IMR-90 (cell line): ENCODE measurements around the gene NOTO. TPM values are rescaled to one million over a fixed set of nuclear protein-coding genes. Genes with fewer than 3 reads are reported as not detected.
A peak's percentile ranks its signal among the peaks of the same experiment; 100 is the strongest.

Experiments used
- ATAC-seq: fragments of 200-7000 bp; cut with Tn5 transposase; 2 replicates; pipeline ENCODE4 v1.9.1; 2020; ENCODE audit warnings: low read depth, mild to moderate bottlenecking, moderate library complexity
- BruUV-seq: library from RNA; stranded (reverse); fragments of 400-500 nt; replicated peaks from 2 replicates; lab custom pipeline; 2021; lab: Mats Ljungman, UMichigan
- CTCF ChIA-PET: fragments of 300-600 bp; formaldehyde crosslinking; extraction: SDS; loops from one replicate; lab custom pipeline; 2021; ENCODE audit warnings: antibody characterized with exemption; lab: Yijun Ruan, JAX
- POLR2A ChIA-PET: fragments of 300-600 bp; sonication (Branson Sonifier 250); formaldehyde crosslinking; loops from one replicate; lab custom pipeline; 2022; ENCODE audit warnings: antibody characterized with exemption; ENCODE audit not compliant: unreplicated experiment; lab: Charles Lee
- DNase-seq: peaks from one replicate; pipeline ENCODE4 v3.0.0; 2013
- H2AFZ ChIP-seq: replicated peaks from 2 replicates; pipeline ENCODE3; 2013; ENCODE audit warnings: low read length, mild to moderate bottlenecking; ENCODE audit not compliant: poor library complexity
- H2AK5ac ChIP-seq: 2 replicates; pipeline ENCODE4 v1.6.1; 2013; ENCODE audit warnings: low read depth, low read length, inconsistent platforms
- H2AK9ac ChIP-seq: replicated peaks from 2 replicates; pipeline ENCODE3; 2013; ENCODE audit warnings: mild to moderate bottlenecking, low read depth, low read length, moderate library complexity; ENCODE audit not compliant: poor library complexity
- H2BK120ac ChIP-seq: 2 replicates; pipeline ENCODE4 v1.6.1; 2013; ENCODE audit warnings: low read depth, low read length, inconsistent platforms
- H2BK15ac ChIP-seq: 3 replicates; pipeline ENCODE4 v1.6.1; 2013; ENCODE audit warnings: low read depth, low read length, inconsistent platforms
- H2BK20ac ChIP-seq: 2 replicates; pipeline ENCODE4 v1.6.1; 2013; ENCODE audit warnings: low read depth, mild to moderate bottlenecking, inconsistent platforms, low read length, moderate library complexity
- H2BK5ac ChIP-seq: 2 replicates; pipeline ENCODE4 v1.6.1; 2013; ENCODE audit warnings: mild to moderate bottlenecking, low read depth, low read length, inconsistent platforms; ENCODE audit not compliant: poor library complexity, severe bottlenecking
- H3K14ac ChIP-seq: replicated peaks from 2 replicates; pipeline ENCODE4 v1.6.1; 2013; ENCODE audit warnings: low read depth, low read length, inconsistent platforms
- H3K18ac ChIP-seq: 2 replicates; pipeline ENCODE4 v1.6.1; 2013; ENCODE audit warnings: low read depth, low read length, control low read depth
- H3K23ac ChIP-seq: 2 replicates; pipeline ENCODE4 v1.6.1; 2013; ENCODE audit warnings: low read depth, low read length, inconsistent platforms
- H3K27ac ChIP-seq: 2 replicates; pipeline ENCODE4 v1.5.1; 2013; ENCODE audit warnings: mild to moderate bottlenecking, control low read depth, low read length; ENCODE audit not compliant: insufficient read depth
- H3K27me3 ChIP-seq: 2 replicates; pipeline ENCODE4 v1.6.1; 2013; ENCODE audit warnings: low read length; ENCODE audit not compliant: control insufficient read depth, insufficient read depth
- H3K36me3 ChIP-seq: 2 replicates; pipeline ENCODE4 v1.6.1; 2013; ENCODE audit warnings: low read length, mixed read lengths; ENCODE audit not compliant: control insufficient read depth, insufficient read depth
- H3K4ac ChIP-seq: 2 replicates; pipeline ENCODE4 v1.6.1; 2013; ENCODE audit warnings: low read depth, low read length, inconsistent platforms
- H3K4me1 ChIP-seq: 2 replicates; pipeline ENCODE4 v1.6.1; 2013; ENCODE audit warnings: low read length, mixed read lengths; ENCODE audit not compliant: control insufficient read depth, insufficient read depth
- H3K4me2 ChIP-seq: 2 replicates; pipeline ENCODE4 v1.6.1; 2013; ENCODE audit warnings: low read depth, mild to moderate bottlenecking, control low read depth, low read length, moderate library complexity
- H3K4me3 ChIP-seq: 2 replicates; pipeline ENCODE4 v1.5.1; 2013; ENCODE audit warnings: low read depth, mild to moderate bottlenecking, control low read depth, low read length, moderate library complexity; ENCODE audit not compliant: insufficient read depth
- H3K56ac ChIP-seq: 2 replicates; pipeline ENCODE4 v1.6.1; 2013; ENCODE audit warnings: low read length, inconsistent platforms; ENCODE audit not compliant: insufficient read depth; ENCODE audit errors: extremely low read depth
- H3K79me1 ChIP-seq, 2 experiments: 2 replicates each; pipeline ENCODE4 v1.6.1; 2013; ENCODE audit warnings: low read length in 2 of 2, inconsistent platforms in 1 of 2, low read depth in 1 of 2
- H3K9ac ChIP-seq: 2 replicates; pipeline ENCODE4 v1.6.1; 2013; ENCODE audit warnings: low read depth, low read length, control low read depth
- H3K9me1 ChIP-seq: 2 replicates; pipeline ENCODE4 v1.6.1; 2013; ENCODE audit warnings: low read length, inconsistent platforms; ENCODE audit not compliant: insufficient read depth
- H3K9me3 ChIP-seq: 2 replicates; pipeline ENCODE4 v1.6.1; 2013; ENCODE audit warnings: low read length; ENCODE audit not compliant: control insufficient read depth, insufficient read depth
- H4K20me1 ChIP-seq: 2 replicates; pipeline ENCODE4 v1.6.1; 2013; ENCODE audit warnings: low read length, inconsistent platforms; ENCODE audit not compliant: insufficient read depth
- H4K5ac ChIP-seq: 2 replicates; pipeline ENCODE4 v1.6.1; 2013; ENCODE audit warnings: mild to moderate bottlenecking, low read depth, low read length, control low read depth
- H4K8ac ChIP-seq, 2 experiments: 2 replicates each; pipeline ENCODE4 v1.6.1; 2013; ENCODE audit warnings: low read depth in 2 of 2, low read length in 2 of 2, control low read depth in 1 of 2, inconsistent platforms in 1 of 2
- H4K91ac ChIP-seq: 2 replicates; pipeline ENCODE4 v1.6.1; 2013; ENCODE audit warnings: low read depth, low read length, inconsistent platforms; ENCODE audit not compliant: insufficient read depth
- BHLHE40 ChIP-seq: fragments of 150-350 bp; IDR thresholded peaks from 2 replicates; pipeline ENCODE4 v1.6.1; 2016; ENCODE audit warnings: mild to moderate bottlenecking, low read depth, low read length
- CEBPB ChIP-seq: IDR thresholded peaks from 2 replicates; pipeline ENCODE4 v1.6.1; 2012; ENCODE audit warnings: low read depth, low read length, improper control_type of control experiment
- FOS ChIP-seq: fragments of 150-350 bp; IDR thresholded peaks from 2 replicates; pipeline ENCODE4 v1.6.1; 2016; ENCODE audit warnings: low read depth, low read length
- MAZ ChIP-seq: IDR thresholded peaks from 2 replicates; pipeline ENCODE4 v1.6.1; 2012; ENCODE audit warnings: low read depth, mild to moderate bottlenecking, low read length, improper control_type of control experiment, moderate library complexity, borderline replicate concordance
- MXI1 ChIP-seq: IDR thresholded peaks from 2 replicates; pipeline ENCODE4 v1.6.1; 2012; ENCODE audit warnings: low read depth, mild to moderate bottlenecking, low read length, moderate library complexity, borderline replicate concordance
- NFE2L2 ChIP-seq: fragments of 150-350 bp; IDR thresholded peaks from 2 replicates; pipeline ENCODE4 v1.6.1; 2016; ENCODE audit warnings: low read depth, mild to moderate bottlenecking, low read length
- POLR2A ChIP-seq: IDR thresholded peaks from 2 replicates; pipeline ENCODE4 v1.6.1; 2012; ENCODE audit warnings: mild to moderate bottlenecking, low read depth, low read length
- RAD21 ChIP-seq: IDR thresholded peaks from 2 replicates; pipeline ENCODE4 v1.6.1; 2012; ENCODE audit warnings: low read length, improper control_type of control experiment
- RCOR1 ChIP-seq: IDR thresholded peaks from 2 replicates; pipeline ENCODE4 v1.6.1; 2012; ENCODE audit warnings: mild to moderate bottlenecking, low read length, improper control_type of control experiment; ENCODE audit not compliant: insufficient replicate concordance
- RFX5 ChIP-seq: IDR thresholded peaks from 2 replicates; pipeline ENCODE4 v1.8.0; 2012; ENCODE audit warnings: low read depth, mild to moderate bottlenecking, low read length, moderate library complexity
- WGBS, 2 experiments: methylation state at CpG; one replicate each; pipeline versions ENCODE4 v1.1.5 to v1.1.7; 2013; ENCODE audit warnings: missing lambda C conversion rate in 2 of 2; ENCODE audit not compliant: insufficient read length in 1 of 2; ENCODE audit errors: extremely low coverage in 2 of 2; 5-methylcytosine and 5-hydroxymethylcytosine counted together
- dilution Hi-C: fragments of 300-500 bp; cut with HindIII; formaldehyde crosslinking; loops from one replicate; pipeline ENCODE4 v1.14.3; 2018; ENCODE audit warnings: low sequenced_read_pairs; ENCODE audit not compliant: unreplicated experiment
- in situ Hi-C: fragments of 300-500 bp; cut with MboI; formaldehyde crosslinking; loops from 3 replicates; pipeline ENCODE4 v1.14.3; 2019; ENCODE audit warnings: low sequenced_read_pairs, inconsistent platforms, mixed read lengths
- intact Hi-C: fragments of 100-400 bp; cut with micrococcal nuclease; formaldehyde crosslinking; loops from 2 replicates; pipeline ENCODE4 v1.10.0; 2022
- polyA plus RNA-seq, 3 experiments: library from polyadenylated mRNA; depleted of rRNA; stranded (reverse); fragments of >200 nt; gene quantifications; 2 replicates each; pipeline ENCODE4 v1.2.3, GENCODE V29; 2012; ENCODE audit warnings: low replicate concordance in 1 of 3
- total RNA-seq: library from RNA; depleted of rRNA; stranded (reverse); fragments of >200 nt; gene quantifications from 2 replicates; pipeline ENCODE4 v1.2.3, GENCODE V29; 2012
- TF ChIP-seq, protein P1 (sequence below): fragments of 150-350 bp; IDR thresholded peaks from 2 replicates; pipeline ENCODE4 v1.6.1; 2017; ENCODE audit warnings: mild to moderate bottlenecking, antibody characterized with exemption, low read length, low read depth
- TF ChIP-seq, protein P2 (sequence below): conservative IDR thresholded peaks from 2 replicates; pipeline ENCODE4 v1.5.1; 2012; ENCODE audit warnings: mild to moderate bottlenecking, low read depth, low read length, improper control_type of control experiment
- TF ChIP-seq, protein P3 (sequence below): fragments of 150-350 bp; IDR thresholded peaks from 2 replicates; pipeline ENCODE4 v1.6.1; 2016; ENCODE audit warnings: low read depth, mild to moderate bottlenecking, low read length, moderate library complexity, borderline replicate concordance

Gene NOTO
- total and polyA plus RNA-seq, 2 of the 4 experiments (the other 2 are of a cell fraction) = not detected

DNA sequence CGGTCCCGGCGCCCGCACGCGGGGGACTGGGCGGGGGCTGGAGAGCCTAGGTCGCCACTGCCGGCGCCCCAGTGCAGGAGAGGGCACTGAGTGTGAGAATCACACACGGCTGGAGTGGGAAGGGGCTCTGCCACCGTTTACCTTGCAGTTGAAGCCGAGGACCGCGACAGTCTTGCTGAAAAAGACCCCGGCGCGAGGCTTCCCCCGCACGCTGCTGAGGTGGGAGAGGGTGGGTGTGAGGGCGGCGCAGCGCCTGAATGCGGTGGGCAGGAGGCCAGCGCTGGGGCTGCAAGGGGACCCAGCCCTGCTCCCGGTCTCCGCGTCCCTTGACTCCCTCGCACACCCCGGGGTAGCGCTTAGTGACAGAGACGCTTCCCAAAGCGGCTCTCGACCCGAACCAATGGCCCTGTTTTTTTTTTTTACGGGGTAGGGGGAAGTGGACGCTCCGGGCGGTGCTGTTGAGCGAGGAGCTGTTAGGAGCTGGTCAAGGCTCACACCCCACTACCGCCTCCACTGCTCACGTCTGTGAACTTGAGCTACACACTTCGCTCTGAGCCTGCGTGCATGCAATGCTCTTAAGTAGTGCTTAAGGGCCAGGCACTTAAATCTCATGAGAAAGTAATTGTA, 794 bp downstream of the NOTO start:
- no peak overlapping the region for H3K56ac ChIP-seq
- WGBS, 2 experiments = 0% methylated on average over 3 of the region's 44 CpGs; no CpG with 5 or more reads in 1 of the 2 experiments
- no peak overlapping the region for H3K23ac ChIP-seq
- H2BK5ac ChIP-seq = no peak overlapping the region
- CTCF ChIA-PET = interaction anchor here (0.7 kb wide), 1 partner anchor 341 kb away, joined by 3 read pairs; no protein-coding TSS in a partner anchor
- no peak overlapping the region for H2BK15ac ChIP-seq
- TF ChIP-seq MXI1 = no peak
- TF ChIP-seq, protein P1, sequence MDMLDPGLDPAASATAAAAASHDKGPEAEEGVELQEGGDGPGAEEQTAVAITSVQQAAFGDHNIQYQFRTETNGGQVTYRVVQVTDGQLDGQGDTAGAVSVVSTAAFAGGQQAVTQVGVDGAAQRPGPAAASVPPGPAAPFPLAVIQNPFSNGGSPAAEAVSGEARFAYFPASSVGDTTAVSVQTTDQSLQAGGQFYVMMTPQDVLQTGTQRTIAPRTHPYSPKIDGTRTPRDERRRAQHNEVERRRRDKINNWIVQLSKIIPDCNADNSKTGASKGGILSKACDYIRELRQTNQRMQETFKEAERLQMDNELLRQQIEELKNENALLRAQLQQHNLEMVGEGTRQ = no peak
- no peak for TF ChIP-seq CEBPB
- no peak for TF ChIP-seq MAZ
- TF ChIP-seq NFE2L2 = no peak
- TF ChIP-seq POLR2A = no peak
- no peak for TF ChIP-seq RFX5
- TF ChIP-seq RAD21 = no peak
- TF ChIP-seq, protein P2, sequence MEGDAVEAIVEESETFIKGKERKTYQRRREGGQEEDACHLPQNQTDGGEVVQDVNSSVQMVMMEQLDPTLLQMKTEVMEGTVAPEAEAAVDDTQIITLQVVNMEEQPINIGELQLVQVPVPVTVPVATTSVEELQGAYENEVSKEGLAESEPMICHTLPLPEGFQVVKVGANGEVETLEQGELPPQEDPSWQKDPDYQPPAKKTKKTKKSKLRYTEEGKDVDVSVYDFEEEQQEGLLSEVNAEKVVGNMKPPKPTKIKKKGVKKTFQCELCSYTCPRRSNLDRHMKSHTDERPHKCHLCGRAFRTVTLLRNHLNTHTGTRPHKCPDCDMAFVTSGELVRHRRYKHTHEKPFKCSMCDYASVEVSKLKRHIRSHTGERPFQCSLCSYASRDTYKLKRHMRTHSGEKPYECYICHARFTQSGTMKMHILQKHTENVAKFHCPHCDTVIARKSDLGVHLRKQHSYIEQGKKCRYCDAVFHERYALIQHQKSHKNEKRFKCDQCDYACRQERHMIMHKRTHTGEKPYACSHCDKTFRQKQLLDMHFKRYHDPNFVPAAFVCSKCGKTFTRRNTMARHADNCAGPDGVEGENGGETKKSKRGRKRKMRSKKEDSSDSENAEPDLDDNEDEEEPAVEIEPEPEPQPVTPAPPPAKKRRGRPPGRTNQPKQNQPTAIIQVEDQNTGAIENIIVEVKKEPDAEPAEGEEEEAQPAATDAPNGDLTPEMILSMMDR = no peak
- TF ChIP-seq, protein P3, sequence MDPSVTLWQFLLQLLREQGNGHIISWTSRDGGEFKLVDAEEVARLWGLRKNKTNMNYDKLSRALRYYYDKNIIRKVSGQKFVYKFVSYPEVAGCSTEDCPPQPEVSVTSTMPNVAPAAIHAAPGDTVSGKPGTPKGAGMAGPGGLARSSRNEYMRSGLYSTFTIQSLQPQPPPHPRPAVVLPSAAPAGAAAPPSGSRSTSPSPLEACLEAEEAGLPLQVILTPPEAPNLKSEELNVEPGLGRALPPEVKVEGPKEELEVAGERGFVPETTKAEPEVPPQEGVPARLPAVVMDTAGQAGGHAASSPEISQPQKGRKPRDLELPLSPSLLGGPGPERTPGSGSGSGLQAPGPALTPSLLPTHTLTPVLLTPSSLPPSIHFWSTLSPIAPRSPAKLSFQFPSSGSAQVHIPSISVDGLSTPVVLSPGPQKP = no peak
- TF ChIP-seq BHLHE40 = no peak
- TF ChIP-seq FOS = no peak
- no peak for TF ChIP-seq RCOR1
- H4K20me1 ChIP-seq = no peaks in the 10 kb centered on the region
- no TSS peak for BruUV-seq
- no peak overlapping the region for H3K27ac ChIP-seq
- POLR2A ChIA-PET = no interaction called here
- H3K4me2 ChIP-seq = no peak overlapping the region
- no peaks in the 10 kb centered on the region for H3K9me1 ChIP-seq
- peak overlapping the region; percentile 28 for H2AK9ac ChIP-seq
- no peak overlapping the region for H4K5ac ChIP-seq
- H4K91ac ChIP-seq = no peak overlapping the region
- H4K8ac ChIP-seq = no peak overlapping the region
- H3K79me1 ChIP-seq = no peaks in the 10 kb centered on the region
- peaks cover 57% of the 10 kb centered on the region for H3K27me3 ChIP-seq
- no peak overlapping the region for H3K4me3 ChIP-seq
- no peak overlapping the region for H2BK120ac ChIP-seq
- DNase-seq = no peak
- in situ Hi-C loops (no loop called here), intact Hi-C loops (no loop called here), dilution Hi-C loops (no loop called here)
- peaks cover 2% of the 10 kb centered on the region; the same call in 1 of the 2 replicates for H3K4me1 ChIP-seq
- no peak overlapping the region for H2AK5ac ChIP-seq
- no peak overlapping the region for H3K9ac ChIP-seq
- no peak overlapping the region for H3K4ac ChIP-seq
- no peak overlapping the region for H3K14ac ChIP-seq
- ATAC-seq = no peak
- peak overlapping the region; percentile 11 for H2AFZ ChIP-seq
- H2BK20ac ChIP-seq = no peak overlapping the region
- no peak overlapping the region for H3K18ac ChIP-seq
- no peaks in the 10 kb centered on the region for H3K9me3 ChIP-seq
- H3K36me3 ChIP-seq = no peaks in the 10 kb centered on the region
